GM19397 (cell line): ENCODE results near the gene SEC14L2.

ENCODE experiments used
- ATAC-seq: cut with Tn5 transposase; IDR thresholded peaks from one replicate; pipeline ENCODE4 v1.9.1; 2021; ENCODE audit warnings: mild to moderate bottlenecking, moderate library complexity; ENCODE audit not compliant: unreplicated experiment

Gene SEC14L2

GRCh38 chr22:30424534-30425326, 27.9 kb downstream of the SEC14L2 start:
- ATAC-seq = no peak

GRCh38 chr22:30425327-30425615, 28.5 kb downstream of the SEC14L2 start:
- ATAC-seq = no peak

- no peak for ATAC-seq
These were observed 29.0 kb downstream of the SEC14L2 start, which contains the start of gene MTFP1 for GRCh38 chr22:30425616-30426387. Gene MTFP1 (plus strand): TSS chr22:30425768. CDS start chr22:30425880, 112 bp downstream.

- no peak for ATAC-seq
These were observed 29.9 kb downstream of the SEC14L2 start for GRCh38 chr22:30426388-30427353.

- ATAC-seq = no peak
These were observed 31.1 kb downstream of the SEC14L2 start for GRCh38 chr22:30427871-30428270.

GRCh38 chr22:30429887-30430286, 33.1 kb downstream of the SEC14L2 start:
- ATAC-seq = no peak

GRCh38 chr22:30430933-30431332, 34.1 kb downstream of the SEC14L2 start:
- ATAC-seq = no peak

- ATAC-seq = no peak
These were observed 35.3 kb downstream of the SEC14L2 start for GRCh38 chr22:30432096-30432495.

GRCh38 chr22:30432520-30432919, 35.7 kb downstream of the SEC14L2 start:
- ATAC-seq = no peak

- no peak for ATAC-seq
These were observed 36.4 kb downstream of the SEC14L2 start for GRCh38 chr22:30433227-30433626.

GRCh38 chr22:30433773-30434172, 37.0 kb downstream of the SEC14L2 start:
- ATAC-seq = no peak

- no peak for ATAC-seq
These were observed 38.0 kb downstream of the SEC14L2 start for GRCh38 chr22:30434843-30435242.

- ATAC-seq = no peak
These were observed 38.9 kb downstream of the SEC14L2 start for GRCh38 chr22:30435674-30436126.

- ATAC-seq = no peak
These were observed 39.4 kb downstream of the SEC14L2 start for GRCh38 chr22:30436196-30436595.

- no peak for ATAC-seq
These were observed 41.7 kb downstream of the SEC14L2 start for GRCh38 chr22:30438559-30438958.

GRCh38 chr22:30439226-30439625, 42.4 kb downstream of the SEC14L2 start:
- ATAC-seq = no peak

GRCh38 chr22:30439836-30440235, 43.0 kb downstream of the SEC14L2 start:
- ATAC-seq = no peak

GRCh38 chr22:30441088-30441487, 44.3 kb downstream of the SEC14L2 start:
- no peak for ATAC-seq

- no peak for ATAC-seq
These were observed 48.0 kb downstream of the SEC14L2 start for GRCh38 chr22:30444632-30445437.

- ATAC-seq = no peak
These were observed 48.8 kb downstream of the SEC14L2 start for GRCh38 chr22:30445438-30446145.
